A549 treated with AZD9567 at 1 μM for 4 hours (cell line): Measurements from ENCODE around the gene GAPDH. TPM values are rescaled to one million over a fixed set of nuclear protein-coding genes. Genes with fewer than 3 reads are reported as not detected.

Experiments
- total RNA-seq: library from RNA; stranded (reverse); fragments of 200-300 nt; extraction: Qiagen RNA extraction; gene quantifications from 5 replicates; pipeline ENCODE4 v1.2.3, GENCODE V29; 2022; ENCODE audit not compliant: insufficient read depth

The GAPDH gene
- total RNA-seq = 7,420 to 9,416 TPM (median 8,934 TPM) in 5 replicates

DNA sequence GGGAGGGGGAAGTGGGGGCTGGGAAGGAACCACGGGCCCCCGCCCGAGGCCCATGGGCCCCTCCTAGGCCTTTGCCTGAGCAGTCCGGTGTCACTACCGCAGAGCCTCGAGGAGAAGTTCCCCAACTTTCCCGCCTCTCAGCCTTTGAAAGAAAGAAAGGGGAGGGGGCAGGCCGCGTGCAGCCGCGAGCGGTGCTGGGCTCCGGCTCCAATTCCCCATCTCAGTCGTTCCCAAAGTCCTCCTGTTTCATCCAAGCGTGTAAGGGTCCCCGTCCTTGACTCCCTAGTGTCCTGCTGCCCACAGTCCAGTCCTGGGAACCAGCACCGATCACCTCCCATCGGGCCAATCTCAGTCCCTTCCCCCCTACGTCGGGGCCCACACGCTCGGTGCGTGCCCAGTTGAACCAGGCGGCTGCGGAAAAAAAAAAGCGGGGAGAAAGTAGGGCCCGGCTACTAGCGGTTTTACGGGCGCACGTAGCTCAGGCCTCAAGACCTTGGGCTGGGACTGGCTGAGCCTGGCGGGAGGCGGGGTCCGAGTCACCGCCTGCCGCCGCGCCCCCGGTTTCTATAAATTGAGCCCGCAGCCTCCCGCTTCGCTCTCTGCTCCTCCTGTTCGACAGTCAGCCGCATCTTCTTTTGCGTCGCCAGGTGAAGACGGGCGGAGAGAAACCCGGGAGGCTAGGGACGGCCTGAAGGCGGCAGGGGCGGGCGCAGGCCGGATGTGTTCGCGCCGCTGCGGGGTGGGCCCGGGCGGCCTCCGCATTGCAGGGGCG, at the start of gene GAPDH:
TSS of gene GAPDH (plus strand) at position 595 of the 772 bp plus-strand sequence. CDS start 316 bp downstream, outside the sequence.

DNA sequence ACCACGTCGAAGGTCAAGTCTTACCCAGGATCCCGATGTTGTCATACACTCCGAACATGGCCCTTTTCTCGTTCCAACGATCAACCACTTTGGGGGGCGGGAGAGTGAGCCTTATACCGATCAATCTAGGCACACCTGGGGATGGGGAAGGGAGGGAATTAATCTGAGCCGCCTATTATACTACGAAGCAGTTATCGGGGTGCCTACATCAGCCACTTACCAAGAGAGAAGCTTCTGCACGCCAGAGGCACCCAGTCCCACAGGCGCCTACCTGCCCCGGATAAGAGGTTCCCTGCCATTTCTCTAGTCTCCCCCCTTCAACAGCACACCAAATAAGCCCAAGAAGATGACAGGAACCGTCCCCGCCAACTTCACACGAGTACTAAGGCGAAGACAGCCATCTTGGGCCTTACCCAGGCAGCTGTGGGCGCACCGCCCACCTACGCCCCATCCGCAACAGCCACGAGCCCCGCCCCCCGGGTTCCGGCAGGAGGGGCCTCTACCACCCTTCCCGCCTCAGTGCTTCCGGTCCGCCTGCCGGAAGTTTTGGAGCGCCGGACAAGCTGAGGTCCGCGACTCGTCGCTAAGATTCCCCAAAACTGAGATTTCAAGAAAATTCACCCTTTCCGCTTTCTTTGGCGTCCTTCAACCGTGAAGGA, 41.4 kb upstream of the GAPDH start, which contains the start of gene MRPL51:
TSS of gene MRPL51 (minus strand) at position 425 of the 659 bp plus-strand sequence. CDS start at position 299, 126 bp downstream.

DNA sequence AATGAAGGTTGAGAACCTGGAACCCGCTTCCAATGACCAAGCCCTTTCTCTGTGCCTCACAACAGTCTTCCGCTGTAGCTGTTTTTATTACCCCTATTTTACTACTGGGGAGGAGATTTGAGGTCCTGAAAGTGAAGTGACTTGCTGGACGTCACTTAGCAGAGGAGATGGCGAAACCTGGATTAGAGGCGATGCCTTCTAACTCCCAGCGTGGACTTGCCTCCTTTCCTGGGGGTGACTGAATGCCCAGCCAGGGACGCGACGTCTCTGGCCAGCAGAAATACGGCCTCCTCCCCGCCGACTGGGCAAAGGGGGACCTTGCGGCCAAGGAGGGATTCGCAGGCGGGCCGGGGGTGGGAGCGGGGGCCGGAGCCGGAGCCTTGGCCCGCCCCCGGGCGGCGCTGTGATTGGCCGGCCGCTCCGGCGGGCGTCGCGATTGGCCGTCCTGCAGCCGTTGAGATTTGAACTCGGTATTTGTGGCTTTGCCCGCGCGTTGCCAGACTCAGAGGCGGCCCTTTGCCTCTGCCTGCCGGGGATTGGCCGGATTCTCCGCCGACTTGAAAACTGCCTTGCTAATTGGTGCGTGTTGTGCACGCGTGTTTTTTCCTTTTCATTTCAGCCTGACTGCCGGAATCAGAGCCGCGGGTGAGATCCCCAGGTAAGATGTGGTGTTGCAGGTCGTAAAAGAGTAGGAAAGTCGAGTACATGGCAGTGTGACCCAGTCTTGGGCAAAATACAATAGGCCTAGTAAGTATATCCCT, 40.6 kb upstream of the GAPDH start, which contains the start of gene NCAPD2:
TSS of gene NCAPD2 (plus strand) at position 606 of the 761 bp plus-strand sequence. CDS start 997 bp downstream, outside the sequence.

Other genes with a start within 250 kb of the GAPDH start
- gene PLEKHG6, start 223.8 kb upstream of the GAPDH start, total RNA-seq = 0.13 to 1.1 TPM (median 0.20 TPM) in 5 replicates
- gene TNFRSF1A, start 192.4 kb upstream of the GAPDH start, total RNA-seq = 353 to 773 TPM (median 449 TPM) in 5 replicates
- gene SCNN1A, start 159.0 kb upstream of the GAPDH start, total RNA-seq = 13.9 to 31.3 TPM (median 14.8 TPM) in 5 replicates
- gene LTBR, start 150.4 kb upstream of the GAPDH start, total RNA-seq = 185 to 209 TPM (median 207 TPM) in 5 replicates
- not detected in 5 replicates for gene CD27, start 89.6 kb upstream of the GAPDH start, total RNA-seq
- gene TAPBPL, start 82.5 kb upstream of the GAPDH start, total RNA-seq = 3.3 to 7.1 TPM (median 3.7 TPM) in 5 replicates
- 11.7 to 15.5 TPM (median 12.8 TPM) in 5 replicates for gene VAMP1, start 63.8 kb upstream of the GAPDH start, total RNA-seq
- gene MRPL51, start 41.3 kb upstream of the GAPDH start, total RNA-seq = 294 to 317 TPM (median 305 TPM) in 5 replicates
- gene NCAPD2, start 40.4 kb upstream of the GAPDH start, total RNA-seq = 52.1 to 60.1 TPM (median 58.2 TPM) in 5 replicates
- 1.1 to 1.8 TPM (median 1.4 TPM) in 4 of 5 replicates, not detected in the other for gene IFFO1, start 21.5 kb downstream of the GAPDH start, total RNA-seq
- 106 to 116 TPM (median 109 TPM) in 5 replicates for gene NOP2, start 33.8 kb downstream of the GAPDH start, total RNA-seq
- gene CHD4, start 72.9 kb downstream of the GAPDH start, total RNA-seq = 54.8 to 124 TPM (median 56.2 TPM) in 5 replicates
- 0.34 to 0.88 TPM (median 0.49 TPM) in 4 of 5 replicates, not detected in the other for gene LPAR5, start 101.4 kb downstream of the GAPDH start, total RNA-seq
- gene ACRBP, start 112.9 kb downstream of the GAPDH start, total RNA-seq = 0.06 to 0.38 TPM (median 0.17 TPM) in 4 of 5 replicates, not detected in the other
- gene ING4, start 128.6 kb downstream of the GAPDH start, total RNA-seq = 10.1 to 16.0 TPM (median 13.2 TPM) in 5 replicates
- 39.7 to 58.0 TPM (median 53.1 TPM) in 5 replicates for gene ZNF384, start 154.9 kb downstream of the GAPDH start, total RNA-seq
- gene PIANP, start 166.3 kb downstream of the GAPDH start, total RNA-seq = 0.70 to 1.3 TPM (median 0.88 TPM) in 4 of 5 replicates, not detected in the other
- gene COPS7A, start 189.5 kb downstream of the GAPDH start, total RNA-seq = 47.5 to 54.4 TPM (median 53.6 TPM) in 5 replicates
- 216 to 307 TPM (median 306 TPM) in 5 replicates for gene MLF2, start 218.6 kb downstream of the GAPDH start, total RNA-seq
- gene PTMS, start 231.8 kb downstream of the GAPDH start, total RNA-seq = 562 to 891 TPM (median 827 TPM) in 5 replicates
- gene LAG3, start 238.0 kb downstream of the GAPDH start, total RNA-seq = 1.3 to 2.6 TPM (median 1.8 TPM) in 4 of 5 replicates, not detected in the other